ENCODE measurements around the gene AURKAIP1.

The AURKAIP1 gene

GRCh38 chr1:1359664-1360468 is 15.1 kb downstream of the AURKAIP1 start:
- DNase-seq = no peak

- DNase-seq = no peak
Measured at GRCh38 chr1:1359308-1359663, 15.7 kb downstream of the AURKAIP1 start.

- no peak for DNase-seq
Measured at GRCh38 chr1:1358433-1359271, 16.4 kb downstream of the AURKAIP1 start, which contains the start of gene MXRA8. MXRA8 (minus strand) TSS chr1:1358555; CDS start chr1:1358504, 51 bp downstream.

- DNase-seq = no peak
Measured at GRCh38 chr1:1357871-1358432, 17.1 kb downstream of the AURKAIP1 start.

- DNase-seq = no peak
Measured at GRCh38 chr1:1356796-1357401, 18.1 kb downstream of the AURKAIP1 start.

- no peak for DNase-seq
Measured at GRCh38 chr1:1356166-1356795, 18.7 kb downstream of the AURKAIP1 start.

- no peak for DNase-seq
Measured at GRCh38 chr1:1355416-1355815, 19.6 kb downstream of the AURKAIP1 start.

- DNase-seq = no peak
Measured at GRCh38 chr1:1354271-1355247, 20.4 kb downstream of the AURKAIP1 start.

GRCh38 chr1:1353389-1354151 is 21.4 kb downstream of the AURKAIP1 start:
- DNase-seq = no peak

GRCh38 chr1:1352786-1353388 is 22.1 kb downstream of the AURKAIP1 start:
- no peak for DNase-seq

GRCh38 chr1:1351511-1352427 is 23.2 kb downstream of the AURKAIP1 start:
- DNase-seq = no peak

- no peak for DNase-seq
Measured at GRCh38 chr1:1349256-1350012, 25.6 kb downstream of the AURKAIP1 start, which contains the start of gene DVL1. DVL1 (minus strand) TSS chr1:1349418; CDS start chr1:1349065, 353 bp downstream.

- no peak for DNase-seq
Measured at GRCh38 chr1:1348420-1349255, 26.4 kb downstream of the AURKAIP1 start.

- no peak for DNase-seq
Measured at GRCh38 chr1:1347663-1348419, 27.2 kb downstream of the AURKAIP1 start.

GRCh38 chr1:1347026-1347595 is 27.9 kb downstream of the AURKAIP1 start:
- DNase-seq = no peak

GRCh38 chr1:1346501-1346890 is 28.5 kb downstream of the AURKAIP1 start:
- no peak for DNase-seq
